GM18858 (cell line): ENCODE measurements around the gene CUEDC1.
"Not testable (repeated sequence)": the region's sequence is repeated elsewhere in the genome, so short reads cannot be mapped to it uniquely, and the experiment has no call there.

Experiments used
- ATAC-seq: cut with Tn5 transposase; IDR thresholded peaks from one replicate; pipeline ENCODE4 v1.9.1; 2021; ENCODE audit not compliant: unreplicated experiment

The CUEDC1 gene

GRCh38 chr17:57846056-57846945, 108.9 kb downstream of the CUEDC1 start:
- ATAC-seq = not testable (repeated sequence)

- ATAC-seq = no peak
These were observed 112.9 kb downstream of the CUEDC1 start for GRCh38 chr17:57842280-57842679.

GRCh38 chr17:57839571-57839923, 115.7 kb downstream of the CUEDC1 start:
- ATAC-seq = no peak

GRCh38 chr17:57838857-57839570, 116.2 kb downstream of the CUEDC1 start:
- ATAC-seq = no peak

GRCh38 chr17:57838453-57838852, 116.8 kb downstream of the CUEDC1 start:
- ATAC-seq = no peak

- ATAC-seq = no peak
These were observed 119.8 kb downstream of the CUEDC1 start for GRCh38 chr17:57835333-57835900.

GRCh38 chr17:57834146-57834741, 121.0 kb downstream of the CUEDC1 start:
- no peak for ATAC-seq

- no peak for ATAC-seq
These were observed 121.9 kb downstream of the CUEDC1 start for GRCh38 chr17:57833179-57833939.

- ATAC-seq = no peak
These were observed 122.7 kb downstream of the CUEDC1 start for GRCh38 chr17:57832314-57833178.

GRCh38 chr17:57830880-57831279, 124.3 kb downstream of the CUEDC1 start:
- ATAC-seq = no peak

GRCh38 chr17:57823469-57824401, 131.5 kb downstream of the CUEDC1 start:
- ATAC-seq = no peak

GRCh38 chr17:57819867-57820266, 135.3 kb downstream of the CUEDC1 start:
- no peak for ATAC-seq

- no peak for ATAC-seq
These were observed 135.9 kb downstream of the CUEDC1 start for GRCh38 chr17:57819285-57819684.

GRCh38 chr17:57818066-57818465, 137.1 kb downstream of the CUEDC1 start:
- ATAC-seq = no peak

GRCh38 chr17:57817299-57817698, 137.9 kb downstream of the CUEDC1 start:
- ATAC-seq = no peak

- no peak for ATAC-seq
These were observed 140.8 kb downstream of the CUEDC1 start for GRCh38 chr17:57814421-57814820.

- no peak for ATAC-seq
These were observed 143.5 kb downstream of the CUEDC1 start for GRCh38 chr17:57811638-57812280.
